NCI-H82 treated with DMSO at 0.1 percent for 48 hours (cell line): ENCODE measurements around the gene ATOSB.

Experiments
- DNase-seq: peaks from one replicate; lab custom pipeline; 2025; ENCODE audit not compliant: unreplicated experiment; lab: John Stamatoyannopoulos, UW

Gene ATOSB

GRCh38 chr9:35089434-35089833 lies 26.2 kb downstream of the ATOSB start:
- no peak for DNase-seq

- DNase-seq, result no peak
Measured at GRCh38 chr9:35085078-35085477, 30.6 kb downstream of the ATOSB start.

DNA sequence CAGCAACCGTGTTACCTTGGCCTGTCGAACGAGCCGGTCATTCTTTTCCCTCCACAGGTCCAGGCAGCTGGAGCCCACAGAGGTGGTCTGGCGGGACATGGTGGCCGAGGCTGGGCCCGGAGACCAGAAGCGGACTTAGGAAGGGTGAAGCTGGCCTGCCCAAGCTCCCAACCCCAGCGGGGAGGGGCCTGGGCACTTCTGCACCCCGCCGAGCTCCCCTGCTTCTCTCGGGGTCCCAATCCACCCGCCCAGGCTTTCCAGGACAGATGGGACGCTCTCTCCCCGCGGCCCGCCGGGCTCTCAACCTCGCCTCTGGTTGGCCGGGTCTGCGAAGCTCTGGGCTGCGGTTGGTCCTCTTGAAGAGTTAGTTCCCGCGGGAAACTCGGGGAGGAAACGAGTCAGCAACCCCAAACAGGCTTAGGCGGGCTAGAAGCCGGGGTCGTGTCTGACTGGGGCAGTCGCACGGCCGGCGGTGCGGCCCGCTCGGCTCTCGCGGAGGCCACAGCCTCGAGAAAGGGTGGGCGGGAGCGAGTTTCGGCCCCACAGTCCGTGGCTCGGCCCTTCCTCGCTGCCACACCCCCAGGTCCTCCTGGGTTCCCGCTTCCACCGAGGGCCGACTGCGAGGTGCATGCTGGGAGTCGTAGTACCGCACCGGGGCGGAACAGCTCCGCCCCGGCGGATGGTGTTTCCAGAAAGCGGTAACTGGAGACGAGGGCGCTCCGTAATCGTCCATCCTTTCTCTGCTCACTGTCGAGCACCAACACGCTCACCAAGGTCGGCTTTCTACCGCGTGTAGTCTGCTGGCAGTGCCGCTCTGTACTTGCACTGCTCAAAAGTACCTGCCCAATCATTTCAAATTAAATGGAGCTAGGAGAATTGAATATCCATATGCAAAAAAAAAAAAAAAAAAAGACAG lies 36.0 kb downstream of the ATOSB start, which contains the start of gene FANCG:
Gene FANCG, minus strand, starts transcription at position 517 of the 916 bp plus-strand sequence. Its CDS starts 418 bp downstream, at position 99.
- DNase-seq, result peak; percentile 63

- peak; percentile 17 for DNase-seq
Measured at GRCh38 chr9:35079041-35079425, 36.6 kb downstream of the ATOSB start.

DNA sequence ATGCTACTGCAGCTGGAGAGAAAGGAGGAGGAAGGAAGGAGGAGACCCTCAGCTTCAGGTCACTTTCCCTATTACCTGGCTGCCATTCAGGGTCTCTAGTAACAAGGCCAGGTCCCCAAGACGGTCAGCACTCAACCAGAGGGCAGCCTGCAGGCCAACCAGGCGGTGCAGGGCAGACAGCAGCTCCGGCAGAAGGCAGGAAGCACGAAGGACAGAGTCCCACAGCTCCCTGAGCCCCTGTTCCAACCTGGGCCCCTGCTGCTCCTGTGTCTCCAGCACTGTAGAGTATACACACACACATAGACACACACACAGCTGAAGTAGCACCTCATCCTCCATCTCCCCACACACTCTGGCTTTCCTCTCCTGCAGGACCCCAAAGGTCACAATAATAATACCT lies 37.6 kb downstream of the ATOSB start:
- DNase-seq, result no peak

- DNase-seq, result no peak
Measured at GRCh38 chr9:35076848-35077247, 38.8 kb downstream of the ATOSB start.

GRCh38 chr9:35075358-35075757 lies 40.3 kb downstream of the ATOSB start:
- no peak for DNase-seq

GRCh38 chr9:35074791-35075190 lies 40.9 kb downstream of the ATOSB start:
- DNase-seq, result no peak

DNA sequence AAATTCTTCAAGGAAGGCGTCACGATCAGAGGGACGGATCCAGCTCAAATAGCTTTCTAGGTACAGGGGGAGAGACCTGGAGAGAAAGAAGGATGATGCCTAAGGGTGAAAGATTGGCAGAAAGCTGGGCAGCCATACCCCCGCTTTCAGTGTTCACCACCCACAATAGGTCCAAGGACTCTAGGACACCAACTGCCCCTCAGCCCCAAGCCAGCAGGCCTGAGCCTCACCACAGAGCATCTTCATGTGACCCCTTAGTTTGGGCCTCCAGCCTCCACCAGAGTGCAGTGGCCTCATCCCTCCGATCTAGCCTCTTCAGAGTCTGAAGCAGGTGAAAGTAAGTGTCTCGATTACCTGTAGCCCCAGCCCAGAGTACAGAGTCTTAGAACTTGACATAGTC lies 41.5 kb downstream of the ATOSB start:
- DNase-seq, result no peak

DNA sequence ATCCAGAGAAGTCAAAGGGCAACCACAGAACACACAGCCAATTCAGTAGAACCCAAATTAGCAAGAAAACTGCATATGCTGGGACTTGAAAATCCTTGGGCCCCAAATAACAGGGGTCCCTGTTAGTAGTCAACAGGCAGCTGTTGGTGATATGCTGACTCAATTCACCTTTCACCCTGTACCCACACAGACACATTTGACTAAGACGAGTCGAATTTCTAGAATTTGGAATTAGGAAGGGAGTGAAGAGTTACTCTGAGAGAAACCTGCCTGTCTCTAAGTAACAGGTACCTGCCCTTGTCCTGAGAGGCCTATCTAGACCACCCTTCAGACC lies 42.4 kb downstream of the ATOSB start:
- no peak for DNase-seq

DNA sequence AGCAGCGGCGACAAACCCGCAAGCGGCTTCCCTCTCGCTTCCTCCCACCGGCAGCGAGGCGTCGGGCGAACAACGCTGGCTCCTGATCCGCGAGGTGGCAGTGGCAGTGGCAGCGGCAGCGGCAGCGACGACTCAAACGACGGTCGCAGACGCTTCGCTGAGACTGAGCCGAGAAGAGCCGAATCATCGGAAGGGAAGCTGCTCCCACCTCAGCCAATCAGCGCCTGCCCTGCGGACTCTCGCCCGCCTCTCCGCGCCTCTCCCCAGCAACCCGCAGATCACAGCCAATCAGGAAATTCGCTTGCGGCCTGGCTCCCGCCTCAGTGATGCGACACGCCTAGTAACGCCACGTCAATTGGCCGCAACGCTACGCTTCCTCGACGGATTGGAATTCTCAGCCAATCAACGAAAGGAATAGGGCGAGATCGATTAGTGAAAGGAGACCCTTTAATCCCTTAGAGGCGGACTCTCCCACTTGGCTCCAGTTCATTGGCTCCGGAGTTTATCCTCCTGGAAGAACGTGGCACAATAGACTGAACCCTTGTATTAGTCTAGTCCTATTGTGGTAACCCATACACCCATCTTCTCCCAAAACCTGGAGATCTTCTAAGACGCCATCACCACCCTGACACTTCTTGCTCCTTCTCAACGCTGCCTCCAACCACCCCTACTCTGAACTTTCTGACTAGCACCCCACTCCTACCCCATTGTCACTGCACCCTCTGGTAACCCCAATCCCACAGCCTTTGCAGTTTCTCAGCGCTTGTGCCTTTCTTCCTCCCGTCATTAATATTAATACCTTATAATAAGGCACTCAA lies 43.0 kb downstream of the ATOSB start, which contains the start of gene VCP:
Gene VCP, minus strand, starts transcription at position 165 of the 818 bp plus-strand sequence. CDS start 272 bp downstream, outside the sequence.
- peak; percentile 99 for DNase-seq

DNA sequence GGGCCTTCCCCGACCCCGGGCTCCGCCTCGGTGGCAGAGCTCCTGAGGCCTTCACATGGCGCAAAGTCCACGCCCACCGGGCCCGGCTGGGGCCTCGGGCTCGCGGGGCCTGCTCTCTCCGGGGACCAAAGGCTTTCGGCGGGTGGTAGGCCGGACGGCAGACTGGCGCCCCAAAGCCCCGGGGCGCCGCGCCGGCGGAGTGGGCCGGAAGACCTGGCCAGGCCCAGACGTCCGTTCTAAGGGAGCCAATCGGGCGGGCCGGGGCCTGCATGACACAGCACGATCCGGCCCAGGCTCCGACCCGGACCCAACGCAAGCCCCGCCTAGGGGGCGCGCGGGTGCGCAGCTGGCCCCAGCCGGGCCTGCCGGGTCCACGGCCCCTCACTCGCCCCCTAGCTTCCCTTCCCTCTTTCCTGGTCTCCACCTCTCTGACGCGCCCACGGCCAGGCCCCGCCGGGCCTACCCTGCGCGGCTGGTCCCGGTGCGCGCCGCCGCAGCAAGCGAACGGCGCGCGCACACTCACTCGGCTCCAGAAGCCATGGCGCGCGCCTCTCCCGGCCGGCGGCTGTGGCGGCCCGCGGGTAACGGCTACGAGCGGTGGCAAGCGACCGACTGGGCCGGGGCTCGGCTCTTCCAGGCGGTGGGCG lies 43.7 kb downstream of the ATOSB start:
- peak; percentile 22 for DNase-seq

- DNase-seq, result no peak
Measured at GRCh38 chr9:35070823-35071813, 44.5 kb downstream of the ATOSB start.

DNA sequence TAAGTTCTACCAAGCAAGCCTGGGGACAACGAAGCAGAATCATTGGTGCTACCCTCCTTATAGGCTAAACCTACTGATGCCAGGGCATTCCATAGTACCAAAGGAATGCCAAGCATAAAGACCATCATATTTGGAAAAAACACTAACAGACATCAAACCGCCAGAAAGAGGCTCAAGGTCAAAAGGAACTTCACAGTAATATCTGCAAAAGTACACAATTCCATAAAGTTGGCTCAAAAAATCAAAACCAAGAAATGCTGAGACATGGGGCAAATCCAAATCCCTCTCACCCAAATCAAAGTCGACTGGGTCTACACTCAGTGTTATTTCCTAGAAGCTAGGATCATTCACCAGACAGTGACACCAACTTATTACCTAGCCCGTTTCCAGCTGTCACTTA lies 46.6 kb downstream of the ATOSB start:
- DNase-seq, result no peak

DNA sequence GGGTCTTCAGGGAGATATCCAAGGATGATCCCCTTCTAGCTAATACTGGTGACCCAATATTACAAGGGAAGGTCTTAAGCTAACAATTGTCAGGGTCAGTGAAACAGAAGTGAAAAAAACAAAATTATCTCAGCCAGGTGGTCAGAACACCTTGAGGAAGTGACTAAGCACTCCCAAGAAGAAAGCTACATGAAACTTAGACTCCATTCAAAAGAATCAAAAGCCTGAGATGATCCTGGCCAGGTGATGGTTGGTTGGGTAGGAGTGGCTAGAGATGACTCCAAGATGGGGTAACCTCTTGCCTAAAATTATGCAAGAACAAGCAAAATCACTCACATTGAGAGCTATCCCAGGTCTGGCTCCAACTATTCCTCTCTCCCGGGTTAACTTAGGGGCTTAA lies 48.6 kb downstream of the ATOSB start:
- no peak for DNase-seq

DNA sequence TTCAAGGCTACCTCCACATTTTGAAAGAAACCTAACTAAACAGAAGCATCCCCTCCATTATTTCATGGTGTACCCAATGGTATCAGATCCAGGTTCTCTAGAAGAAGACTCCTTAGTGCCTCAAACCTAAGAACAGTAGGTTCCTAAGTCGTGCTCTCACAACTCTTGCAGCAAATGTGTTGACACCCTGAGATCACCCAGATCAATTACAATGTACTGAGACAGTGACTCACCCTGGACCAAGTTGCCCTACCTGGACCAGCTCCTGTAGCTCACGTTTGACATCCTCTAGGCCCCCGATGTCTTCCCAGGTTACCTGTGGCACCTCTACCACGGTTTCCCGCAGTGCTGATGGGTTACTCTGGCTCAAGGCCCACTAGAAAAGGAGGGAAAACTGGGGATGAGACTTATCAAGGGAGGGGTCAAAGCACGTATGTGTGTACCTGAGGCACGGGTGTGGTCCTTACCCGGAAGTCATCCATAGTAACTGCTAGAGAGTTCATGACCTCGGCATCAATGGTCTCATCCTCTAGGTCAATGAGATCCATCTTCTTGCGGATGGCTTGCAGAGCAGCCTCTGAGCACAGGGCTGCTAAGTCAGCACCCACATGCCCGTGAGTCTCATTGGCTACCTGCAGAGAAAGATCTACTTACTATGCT lies 55.0 kb downstream of the ATOSB start:
- no peak for DNase-seq

DNA sequence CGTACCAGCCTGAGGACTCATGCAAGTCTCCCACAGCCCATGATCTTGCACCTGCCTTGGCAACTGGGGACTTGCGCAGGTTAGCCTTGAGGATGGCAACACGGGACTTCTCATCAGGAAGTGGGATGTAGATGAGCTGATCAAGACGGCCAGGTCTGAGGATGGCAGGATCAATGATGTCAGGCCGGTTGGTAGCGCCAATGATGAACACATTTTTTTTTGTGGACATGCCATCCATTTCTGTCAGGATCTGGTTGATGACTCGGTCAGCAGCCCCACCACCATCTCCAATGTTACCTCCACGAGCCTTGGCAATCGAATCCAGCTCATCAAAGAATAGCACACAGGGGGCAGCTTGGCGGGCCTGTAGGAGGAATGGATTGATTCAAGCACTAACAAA lies 56.2 kb downstream of the ATOSB start:
- no peak for DNase-seq

- DNase-seq, result no peak
Measured at GRCh38 chr9:35057271-35057620, 58.4 kb downstream of the ATOSB start.

DNA sequence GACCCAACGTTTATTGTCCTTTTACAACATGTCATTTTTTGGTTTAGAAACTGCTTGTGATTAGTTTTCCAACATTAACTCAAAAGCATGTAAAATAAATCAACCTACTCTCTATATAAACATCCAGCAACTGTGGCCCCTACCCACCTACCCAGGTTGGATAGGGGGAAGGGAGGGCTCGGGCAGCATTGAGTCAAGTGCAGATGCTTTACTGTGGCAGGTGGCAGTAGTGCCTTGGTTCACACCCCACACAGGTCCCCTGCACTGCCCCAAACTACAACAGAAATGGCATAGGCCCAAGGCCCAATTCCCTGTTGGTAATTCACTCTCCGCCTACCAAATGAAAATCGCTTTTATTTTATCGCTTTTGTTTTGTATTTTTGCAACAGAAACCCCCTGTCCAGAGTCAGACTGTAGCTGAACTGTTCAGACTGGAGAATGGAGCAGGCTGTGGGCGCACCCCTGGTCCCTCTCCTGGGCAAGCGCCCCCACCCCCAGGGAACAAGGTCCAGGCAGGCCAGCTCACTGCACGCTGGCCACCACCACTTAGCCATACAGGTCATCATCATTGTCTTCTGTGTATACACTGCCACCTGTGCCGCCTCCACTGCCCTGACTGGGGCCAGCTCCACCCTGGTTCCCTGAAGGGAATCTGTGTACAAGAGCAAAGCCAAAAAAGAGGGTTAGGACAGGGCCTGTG lies 58.9 kb downstream of the ATOSB start:
- no peak for DNase-seq
